ENCODE data around the gene IDE.
A peak's percentile ranks its signal among the peaks of the same experiment; 100 is the strongest.
"Not testable (repeated sequence)": the region's sequence is repeated elsewhere in the genome, so short reads cannot be mapped to it uniquely, and the experiment has no call there.

The IDE gene

GRCh38 chr10:92573798-92574547, at the start of gene IDE:
Gene IDE (minus strand): TSS chr10:92574093. CDS start chr10:92574019, 74 bp downstream.
- DNase-seq, result peak; percentile 82 to 86

GRCh38 chr10:92619368-92619767, 45.5 kb upstream of the IDE start:
- no peak for DNase-seq

- no peak for DNase-seq
Measured at GRCh38 chr10:92615515-92615914, 41.6 kb upstream of the IDE start.

- DNase-seq, result no peak
Measured at GRCh38 chr10:92604841-92605240, 30.9 kb upstream of the IDE start.

- no peak for DNase-seq
Measured at GRCh38 chr10:92598321-92598720, 24.4 kb upstream of the IDE start.

- no peak for DNase-seq
Measured at GRCh38 chr10:92595505-92595904, 21.6 kb upstream of the IDE start.

- no peak for DNase-seq
Measured at GRCh38 chr10:92593619-92594588, 20.0 kb upstream of the IDE start.

GRCh38 chr10:92592761-92593618, 19.1 kb upstream of the IDE start, which contains the start of gene KIF11:
Gene KIF11 (plus strand): TSS chr10:92593130. CDS start chr10:92593376, 246 bp downstream.
- DNase-seq, result peak; percentile 98

- peak; percentile 88 to 91 for DNase-seq
Measured at GRCh38 chr10:92591550-92592022, 17.7 kb upstream of the IDE start.

GRCh38 chr10:92590623-92591549, 17.0 kb upstream of the IDE start:
- DNase-seq, result peak in 1 of 2 donors; percentile 20

GRCh38 chr10:92582347-92582746, 8.5 kb upstream of the IDE start:
- DNase-seq, result not testable (repeated sequence)

GRCh38 chr10:92575961-92576360, 2.1 kb upstream of the IDE start:
- DNase-seq, result no peak

GRCh38 chr10:92574548-92575261, 812 bp upstream of the IDE start:
- DNase-seq, result no peak

GRCh38 chr10:92573091-92573797, 649 bp downstream of the IDE start:
- DNase-seq, result peak; percentile 42 to 53

GRCh38 chr10:92572362-92573090, 1.4 kb downstream of the IDE start:
- no peak for DNase-seq

GRCh38 chr10:92571649-92572048, 2.2 kb downstream of the IDE start:
- DNase-seq, result no peak

GRCh38 chr10:92569663-92570062, 4.2 kb downstream of the IDE start:
- DNase-seq, result not testable (repeated sequence)

- DNase-seq, result no peak
Measured at GRCh38 chr10:92569071-92569470, 4.8 kb downstream of the IDE start.

GRCh38 chr10:92567952-92568600, 5.8 kb downstream of the IDE start:
- no peak for DNase-seq
